Heart left ventricle (tissue), 16 donors: ENCODE data around the gene RNF13. TPM values are rescaled to one million over a fixed set of nuclear protein-coding genes. Genes with fewer than 3 reads are reported as not detected.
A peak's percentile ranks its signal among the peaks of the same experiment; 100 is the strongest.
"Not testable (repeated sequence)": the region's sequence is repeated elsewhere in the genome, so short reads cannot be mapped to it uniquely, and the experiment has no call there.

Experiments used
- ATAC-seq, 4 donors: fragments of 200-7000 bp; cut with Tn5 transposase; one replicate each; pipeline ENCODE4 v1.9.1; 2020 to 2022; ENCODE audit warnings: moderate library complexity in 4 of 4, mild to moderate bottlenecking in 3 of 4, moderate number of reproducible peaks in 1 of 4
- DNase-seq, 5 donors: peaks; one replicate each; pipeline ENCODE4 v3.0.0-alpha.2; 2020
- H3K27ac ChIP-seq, 12 donors: fragments of 200-600 bp; sonication (generic) in 4 of 12; one replicate each; pipeline versions ENCODE4 v1.5.0 to v1.8.0; 2016 to 2022; ENCODE audit warnings: mild to moderate bottlenecking in 2 of 12
- H3K27me3 ChIP-seq, 9 donors: fragments of 200-600 bp; sonication (generic) in 2 of 9; one replicate each; pipeline versions ENCODE4 v1.5.1 to v1.8.0; 2016 to 2022; ENCODE audit warnings: mild to moderate bottlenecking in 3 of 9
- H3K36me3 ChIP-seq, 9 donors: fragments of 200-600 bp; sonication (generic) in 2 of 9; one replicate each; pipeline versions ENCODE4 v1.5.0 to v1.8.0; 2018 to 2022; ENCODE audit warnings: mild to moderate bottlenecking in 2 of 9
- H3K4me1 ChIP-seq, 12 donors: fragments of 200-600 bp; sonication (generic) in 4 of 12; one replicate each; pipeline versions ENCODE4 v1.5.0 to v1.8.0; 2016 to 2022; ENCODE audit warnings: mild to moderate bottlenecking in 3 of 12
- H3K4me3 ChIP-seq, 12 donors: fragments of 200-600 bp; sonication (generic) in 4 of 12; one replicate each; pipeline versions ENCODE4 v1.5.0 to v1.8.0; 2017 to 2022; ENCODE audit warnings: mild to moderate bottlenecking in 9 of 12, moderate library complexity in 4 of 12
- H3K9me3 ChIP-seq, 12 donors: fragments of 200-600 bp; sonication (generic) in 4 of 12; one replicate each; pipeline versions ENCODE4 v1.5.0 to v1.8.0; 2016 to 2022; ENCODE audit warnings: mild to moderate bottlenecking in 1 of 12
- POLR2A ChIP-seq, 2 donors: fragments of 450-650 bp; IDR thresholded peaks; one replicate each; pipeline ENCODE4 v1.6.1; 2017; ENCODE audit warnings: antibody characterized with exemption in 2 of 2, mild to moderate bottlenecking in 2 of 2, moderate library complexity in 2 of 2
- WGBS, 4 donors: extraction: QIAGEN DNeasy Blood & Tissue Kit in 2 of 4; methylation state at CpG; one replicate each; pipeline versions ENCODE4 v1.1.5 to v1.1.7; 2013 to 2018; 5-methylcytosine and 5-hydroxymethylcytosine counted together
- intact Hi-C, 10 donors: fragments of 100-400 bp; cut with DNase I; formaldehyde crosslinking; loops; one replicate each; pipeline versions ENCODE4 v1.11.1 to v1.14.2; 2022
- polyA plus RNA-seq, 2 donors: library from polyadenylated mRNA; stranded (reverse); fragments of 200-250 nt; gene quantifications; one replicate each; pipeline ENCODE4 v1.2.3, GENCODE V29; 2013
- total RNA-seq, 9 donors: library from RNA; depleted of rRNA in 2 of 9; stranded (reverse); fragments of >200 nt in 2 of 9; fragmentation: NEBNext Ultra II Directional in 3 of 9; extraction: Animal tissue kit (Norgen Biotek cat#: 25700) in 3 of 9; gene quantifications; one replicate each; pipeline versions ENCODE4 v1.1.0 to v1.2.4, GENCODE V29; 2016 to 2023
- TF ChIP-seq, protein P1 (sequence below), 12 donors: fragments of 200-600 bp; sonication (generic) in 4 of 12; IDR thresholded peaks; one replicate each; pipeline versions ENCODE4 v1.5.0 to v1.8.0; 2018 to 2022; ENCODE audit warnings: antibody characterized with exemption in 12 of 12, mild to moderate bottlenecking in 5 of 12
- donor health status: ischemic (EF 13 %, LVEDD 7.1; RV severe dilation, severe dysfunction).
- donor health status: healthy with polysubstance abuse.
- donor health status: DM: no; HTN: yes; CAD: no.
- donor health status: DM: no; HTN: no; CAD: no.
- donor health status: ischemic (EF 25% LVEDD 6.9; RV normal size, moderate dysfunction).
- donor health status: ischemic (EF 25% LVEDD 5.7; RV mildly dilated, moderate dysfunction).
- donor health status: healthy.
- donor health status: DM: yes; HTN: yes; CAD: no.
- donor health status: ischemic (EF 35%, LVEDD 5.7; RV mildly dilated, moderate dysfunction).
- donor health status: nonischemic (EF 11% LVEDD 7.7; RV severe dilation, severe dysfunction).
- donor health status: DM: yes; HTN: yes; CAD: no.
- donor health status: PGD.
- donor health status: ischemic (EF 29% LVEDD 5.4; RV normal size, mild dysfunction).
- donor health status: nonischemic (EF 23%, LVEDD 6.1; RV moderate dilation, normal function).

RNF13 gene
- total and polyA plus RNA-seq, 11 donors: 21.4 to 77.6 (median 55.1) TPM

DNA sequence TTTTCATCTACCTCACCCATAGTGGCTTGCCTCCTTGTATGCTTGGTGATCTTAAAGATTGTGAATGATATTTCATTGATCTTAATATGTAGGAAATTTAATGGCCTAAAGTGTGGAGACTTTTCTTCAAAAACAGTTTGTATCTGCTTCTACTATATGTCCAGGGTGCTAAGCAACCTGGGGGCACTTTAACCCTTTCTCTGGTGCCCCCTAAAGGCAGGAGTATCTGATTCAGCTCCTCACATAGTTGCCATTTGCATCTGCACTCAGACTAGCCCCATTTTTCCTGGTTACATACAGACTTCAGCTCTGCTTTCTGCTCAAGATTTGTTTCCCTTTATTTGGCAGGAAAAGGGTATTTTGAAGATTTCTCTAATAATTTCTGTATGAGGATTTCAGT, 162.9 kb downstream of the RNF13 start:
- Histone ChIP-seq H3K4me3 (no peak overlapping the region), H3K27me3 (peaks cover 0 to 15% (median 0%) of the 10 kb centered on the region in 9 donors), H3K9me3 (peaks cover 0 to 6% (median 0%) of the 10 kb centered on the region in 12 donors), H3K27ac (no peak overlapping the region), H3K4me1 (peaks cover 0 to 21% (median 0%) of the 10 kb centered on the region in 12 donors), H3K36me3 (no peaks in the 10 kb centered on the region)
- intact Hi-C loops: loop anchor here in 1 of 10 donors (10.0 kb wide), 1 partner anchor 99 kb away; no protein-coding TSS in a partner anchor
- TF ChIP-seq POLR2A (IDR thresholded peaks at IDR 0.05): no peak
- TF ChIP-seq, protein P1, sequence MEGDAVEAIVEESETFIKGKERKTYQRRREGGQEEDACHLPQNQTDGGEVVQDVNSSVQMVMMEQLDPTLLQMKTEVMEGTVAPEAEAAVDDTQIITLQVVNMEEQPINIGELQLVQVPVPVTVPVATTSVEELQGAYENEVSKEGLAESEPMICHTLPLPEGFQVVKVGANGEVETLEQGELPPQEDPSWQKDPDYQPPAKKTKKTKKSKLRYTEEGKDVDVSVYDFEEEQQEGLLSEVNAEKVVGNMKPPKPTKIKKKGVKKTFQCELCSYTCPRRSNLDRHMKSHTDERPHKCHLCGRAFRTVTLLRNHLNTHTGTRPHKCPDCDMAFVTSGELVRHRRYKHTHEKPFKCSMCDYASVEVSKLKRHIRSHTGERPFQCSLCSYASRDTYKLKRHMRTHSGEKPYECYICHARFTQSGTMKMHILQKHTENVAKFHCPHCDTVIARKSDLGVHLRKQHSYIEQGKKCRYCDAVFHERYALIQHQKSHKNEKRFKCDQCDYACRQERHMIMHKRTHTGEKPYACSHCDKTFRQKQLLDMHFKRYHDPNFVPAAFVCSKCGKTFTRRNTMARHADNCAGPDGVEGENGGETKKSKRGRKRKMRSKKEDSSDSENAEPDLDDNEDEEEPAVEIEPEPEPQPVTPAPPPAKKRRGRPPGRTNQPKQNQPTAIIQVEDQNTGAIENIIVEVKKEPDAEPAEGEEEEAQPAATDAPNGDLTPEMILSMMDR (IDR thresholded peaks at IDR 0.05): no peak
- ATAC-seq: no peak
- no peak for DNase-seq

DNA sequence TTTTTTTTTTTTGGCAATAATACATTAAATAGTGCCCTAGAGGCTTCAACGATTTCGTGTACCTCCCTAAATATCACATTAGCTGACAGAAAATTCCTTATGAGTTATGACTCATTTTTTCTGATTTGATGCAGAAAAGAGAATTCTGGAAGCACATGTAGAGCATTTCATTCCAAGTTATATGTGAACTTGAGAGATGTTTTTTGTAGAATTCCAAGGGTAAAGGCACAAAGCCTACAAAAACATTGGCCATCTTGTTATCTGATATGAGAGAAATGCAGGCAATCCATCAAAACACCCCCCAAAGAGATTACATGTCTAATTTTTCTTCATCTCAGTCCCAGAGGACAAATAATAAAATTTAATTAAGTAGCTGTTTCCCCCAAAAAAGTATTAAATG, 164.4 kb downstream of the RNF13 start:
- DNase-seq: no peak
- Histone ChIP-seq H3K4me3 (no peak overlapping the region), H3K27ac (no peak overlapping the region), H3K4me1 (peaks cover 0 to 13% (median 0%) of the 10 kb centered on the region in 12 donors), H3K36me3 (no peaks in the 10 kb centered on the region), H3K9me3 (peaks cover 0 to 6% (median 0%) of the 10 kb centered on the region in 12 donors), H3K27me3 (peaks cover 0 to under 1% (median 0%) of the 10 kb centered on the region in 9 donors)
- intact Hi-C loops: loop anchor here in 1 of 10 donors (10.0 kb wide), 1 partner anchor 97 kb away; no protein-coding TSS in a partner anchor
- 59 to 74% (median 62%) methylated on average over 2 of the region's 2 CpGs for WGBS, 4 donors
- no peak for ATAC-seq
- TF ChIP-seq POLR2A (IDR thresholded peaks at IDR 0.05): no peak
- TF ChIP-seq, protein P1 (IDR thresholded peaks at IDR 0.05): no peak

DNA sequence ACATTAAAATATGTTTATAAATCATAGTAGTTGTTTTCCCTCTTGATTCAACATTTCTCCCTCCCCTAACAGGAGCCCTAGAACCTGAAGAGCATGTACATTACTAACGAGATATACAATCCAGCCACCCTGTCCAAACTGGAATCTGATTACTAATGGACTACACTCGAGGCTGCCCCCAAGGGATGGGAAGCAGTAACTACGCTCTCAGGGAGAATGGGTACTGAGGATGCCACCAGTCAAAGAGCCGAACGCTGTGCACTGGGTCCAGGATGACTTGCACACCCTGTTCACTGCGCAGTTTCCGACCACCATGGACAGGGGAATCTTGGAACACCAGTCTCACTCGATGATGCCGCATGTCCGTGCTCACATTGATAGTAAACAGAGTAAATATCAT, 169.0 kb downstream of the RNF13 start:
- H3K36me3 ChIP-seq, intact Hi-C loops, H3K4me3 ChIP-seq, H3K27me3 ChIP-seq, H3K4me1 ChIP-seq, H3K9me3 ChIP-seq, DNase-seq, H3K27ac ChIP-seq: not testable (repeated sequence)
- WGBS, 4 donors: 76 to 84% (median 82%) methylated on average over 3 to 8 of the region's 10 CpGs
- ATAC-seq: peak in 2 of 4 donors; percentile 26 to 60

DNA sequence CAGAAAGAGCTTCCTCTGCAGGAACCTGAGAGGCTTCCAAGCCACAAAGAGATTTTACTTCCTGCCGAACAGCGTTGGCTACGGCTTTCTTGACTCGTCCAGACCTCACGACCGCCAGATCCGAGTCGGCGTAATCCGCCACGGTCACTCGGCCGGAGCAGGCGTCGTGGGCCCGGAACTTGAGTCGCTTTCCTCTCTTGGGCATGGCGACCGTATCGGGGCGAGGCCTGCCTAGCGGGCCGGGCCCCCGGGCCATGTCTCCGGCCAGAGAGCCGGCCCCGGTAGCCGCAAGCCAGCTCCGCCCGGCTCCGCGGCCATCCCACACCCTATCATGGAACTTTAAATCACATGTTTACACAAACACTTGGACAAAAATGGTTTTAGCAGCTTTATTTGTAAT, 170.0 kb downstream of the RNF13 start:
- DNase-seq, H3K4me3 ChIP-seq, intact Hi-C loops, ATAC-seq, H3K27ac ChIP-seq, H3K9me3 ChIP-seq, H3K4me1 ChIP-seq, H3K27me3 ChIP-seq, H3K36me3 ChIP-seq: not testable (repeated sequence)
- 95 to 96% (median 96%) methylated on average over 28 to 32 of the region's 32 CpGs for WGBS, 4 donors

DNA sequence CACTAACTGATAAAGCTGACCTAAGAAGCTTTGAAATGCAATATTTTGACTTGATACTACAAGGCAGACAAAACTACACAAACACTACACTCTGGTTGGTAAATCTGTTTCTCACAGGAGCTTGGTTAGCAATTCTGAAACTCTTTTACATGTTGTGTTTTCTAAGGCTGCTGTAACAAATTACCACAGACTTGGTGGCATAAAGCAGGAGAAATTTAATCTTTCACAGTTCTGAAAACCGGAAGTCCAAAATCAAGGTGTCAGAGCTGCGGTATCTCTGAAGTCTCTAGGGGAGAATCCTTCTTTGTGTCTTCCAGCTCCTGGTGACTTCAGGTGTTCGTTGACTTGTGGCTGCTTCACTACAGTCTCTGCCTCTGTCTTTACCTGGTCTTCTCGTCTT, 170.6 kb downstream of the RNF13 start:
- TF ChIP-seq, protein P1 (IDR thresholded peaks at IDR 0.05): no peak
- no peak for TF ChIP-seq POLR2A (IDR thresholded peaks at IDR 0.05)
- WGBS, 4 donors: 93 to 98% (median 94%) methylated on average over 4 of the region's 4 CpGs
- Histone ChIP-seq H3K27me3 (no peaks in the 10 kb centered on the region), H3K36me3 (no peaks in the 10 kb centered on the region), H3K27ac (no peak overlapping the region), H3K4me3 (no peak overlapping the region), H3K9me3 (peaks cover 0 to 6% (median 0%) of the 10 kb centered on the region in 12 donors), H3K4me1 (no peaks in the 10 kb centered on the region)
- intact Hi-C loops: no loop called here
- DNase-seq (no peak), ATAC-seq (no peak)
